Epithelial cell of proximal tubule (primary cell): ENCODE measurements around the gene RNF40. TPM values are rescaled to one million over a fixed set of nuclear protein-coding genes. Genes with fewer than 3 reads are reported as not detected.

Experiments
- DNase-seq: peaks from one replicate; pipeline ENCODE4 v3.0.0-alpha.2; 2011; ENCODE audit warnings: low read depth
- H3K4me3 ChIP-seq: 2 replicates; pipeline ENCODE4 v1.5.1; 2011; ENCODE audit warnings: low read depth, mild to moderate bottlenecking, low read length
- total RNA-seq: library from RNA; depleted of rRNA; stranded (reverse); fragments of >200 nt; gene quantifications from 2 replicates; pipeline ENCODE4 v1.2.3, GENCODE V29; 2015
- TF ChIP-seq, protein P1 (sequence below): conservative IDR thresholded peaks from 2 replicates; pipeline ENCODE4 v1.5.1; 2012; ENCODE audit warnings: low read depth, mild to moderate bottlenecking, low read length

The RNF40 gene
- total RNA-seq, 1 donor from 2014 or later: 47.2 TPM

GRCh38 chr16:30722443-30722842 lies 39.7 kb upstream of the RNF40 start:
- H3K4me3 ChIP-seq: no peak overlapping the region
- TF ChIP-seq, protein P1, sequence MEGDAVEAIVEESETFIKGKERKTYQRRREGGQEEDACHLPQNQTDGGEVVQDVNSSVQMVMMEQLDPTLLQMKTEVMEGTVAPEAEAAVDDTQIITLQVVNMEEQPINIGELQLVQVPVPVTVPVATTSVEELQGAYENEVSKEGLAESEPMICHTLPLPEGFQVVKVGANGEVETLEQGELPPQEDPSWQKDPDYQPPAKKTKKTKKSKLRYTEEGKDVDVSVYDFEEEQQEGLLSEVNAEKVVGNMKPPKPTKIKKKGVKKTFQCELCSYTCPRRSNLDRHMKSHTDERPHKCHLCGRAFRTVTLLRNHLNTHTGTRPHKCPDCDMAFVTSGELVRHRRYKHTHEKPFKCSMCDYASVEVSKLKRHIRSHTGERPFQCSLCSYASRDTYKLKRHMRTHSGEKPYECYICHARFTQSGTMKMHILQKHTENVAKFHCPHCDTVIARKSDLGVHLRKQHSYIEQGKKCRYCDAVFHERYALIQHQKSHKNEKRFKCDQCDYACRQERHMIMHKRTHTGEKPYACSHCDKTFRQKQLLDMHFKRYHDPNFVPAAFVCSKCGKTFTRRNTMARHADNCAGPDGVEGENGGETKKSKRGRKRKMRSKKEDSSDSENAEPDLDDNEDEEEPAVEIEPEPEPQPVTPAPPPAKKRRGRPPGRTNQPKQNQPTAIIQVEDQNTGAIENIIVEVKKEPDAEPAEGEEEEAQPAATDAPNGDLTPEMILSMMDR: peak; percentile 22
- no peak for DNase-seq

DNA sequence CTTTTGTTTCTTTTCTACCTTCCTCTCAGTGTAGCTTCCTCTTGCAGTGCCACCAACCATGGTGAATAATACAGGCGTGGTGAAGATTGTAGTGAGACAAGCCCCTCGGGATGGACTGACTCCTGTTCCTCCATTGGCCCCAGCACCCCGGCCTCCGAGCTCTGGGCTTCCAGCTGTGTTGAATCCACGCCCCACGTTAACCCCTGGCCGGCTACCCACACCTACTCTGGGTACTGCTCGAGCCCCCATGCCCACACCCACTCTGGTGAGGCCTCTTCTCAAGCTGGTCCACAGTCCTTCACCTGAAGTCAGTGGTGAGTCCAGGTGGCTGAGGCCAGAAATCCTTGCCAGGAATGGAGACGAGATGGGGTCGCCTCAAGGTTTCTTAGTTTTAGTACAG lies 39.2 kb upstream of the RNF40 start:
- no peak for DNase-seq
- TF ChIP-seq, protein P1: no peak
- H3K4me3 ChIP-seq: no peak overlapping the region

DNA sequence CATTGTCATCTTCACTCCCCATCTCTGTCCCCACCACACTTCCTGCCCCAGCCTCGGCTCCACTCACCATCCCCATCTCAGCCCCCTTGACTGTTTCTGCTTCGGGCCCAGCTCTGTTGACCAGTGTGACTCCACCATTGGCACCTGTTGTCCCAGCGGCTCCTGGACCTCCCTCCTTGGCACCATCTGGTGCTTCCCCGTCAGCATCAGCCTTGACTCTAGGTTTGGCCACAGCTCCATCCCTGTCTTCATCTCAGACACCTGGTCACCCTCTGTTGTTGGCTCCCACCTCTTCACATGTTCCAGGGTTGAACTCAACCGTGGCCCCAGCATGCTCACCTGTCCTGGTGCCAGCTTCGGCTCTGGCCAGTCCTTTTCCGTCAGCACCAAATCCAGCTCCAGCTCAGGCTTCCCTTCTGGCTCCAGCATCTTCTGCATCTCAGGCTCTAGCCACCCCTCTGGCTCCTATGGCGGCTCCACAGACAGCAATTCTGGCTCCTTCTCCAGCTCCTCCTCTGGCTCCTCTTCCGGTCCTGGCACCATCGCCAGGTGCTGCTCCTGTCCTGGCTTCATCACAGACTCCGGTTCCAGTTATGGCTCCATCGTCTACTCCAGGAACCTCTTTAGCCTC lies 38.3 kb upstream of the RNF40 start:
- TF ChIP-seq, protein P1: no peak
- no peak for DNase-seq
- no peak overlapping the region for H3K4me3 ChIP-seq

GRCh38 chr16:30724641-30725417 lies 37.3 kb upstream of the RNF40 start:
- TF ChIP-seq, protein P1: no peak
- no peak for DNase-seq
- H3K4me3 ChIP-seq: no peak overlapping the region

DNA sequence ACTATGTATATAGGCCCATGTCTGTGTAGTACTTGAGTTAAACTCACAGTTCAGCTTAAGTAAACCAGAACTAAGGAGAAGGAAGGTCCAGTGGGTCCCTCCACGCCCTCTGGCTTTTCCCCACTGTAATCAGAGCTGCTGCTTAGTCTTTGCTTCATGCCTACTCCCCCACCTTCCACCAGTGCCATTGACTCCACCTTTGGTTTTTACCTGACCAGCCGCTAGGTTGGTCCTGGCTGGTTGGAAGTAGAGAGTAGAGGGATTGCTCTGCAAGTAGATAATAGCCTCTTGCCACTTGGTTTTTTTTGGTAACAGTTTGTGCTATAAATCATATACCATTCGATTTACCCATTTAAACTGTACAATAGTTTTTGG lies 36.7 kb upstream of the RNF40 start:
- no peak for DNase-seq
- TF ChIP-seq, protein P1: no peak
- no peak overlapping the region for H3K4me3 ChIP-seq

DNA sequence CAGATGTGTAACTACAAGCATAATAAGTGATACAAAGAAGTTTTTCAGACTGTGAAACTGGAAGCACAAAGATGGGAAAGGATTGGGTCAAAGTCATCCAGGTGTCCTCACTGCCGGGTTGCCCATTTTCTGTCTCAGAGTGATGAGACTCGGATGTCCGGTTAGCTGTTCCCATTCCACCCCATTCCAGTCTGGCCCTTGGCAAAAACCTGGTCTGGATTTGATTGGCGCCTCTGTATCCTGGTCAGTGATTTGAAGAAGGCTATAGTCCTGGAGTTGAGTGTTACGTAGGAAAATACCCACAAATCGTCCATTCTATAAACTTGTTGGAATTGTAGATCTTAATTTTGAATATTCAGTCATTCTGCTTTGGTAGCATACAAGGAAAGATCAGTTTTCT lies 33.8 kb upstream of the RNF40 start:
- DNase-seq: no peak
- TF ChIP-seq, protein P1: no peak
- no peak overlapping the region for H3K4me3 ChIP-seq
